H1 (cell line): Measurements from ENCODE around the gene TEKTIP1. TPM values are rescaled to one million over a fixed set of nuclear protein-coding genes. Genes with fewer than 3 reads are reported as not detected.

Source experiments
- CTCF ChIA-PET: fragments of 300-600 bp; sonication (Branson Sonifier 250); formaldehyde crosslinking; loops from one replicate; lab custom pipeline; 2021; ENCODE audit not compliant: partially characterized antibody; lab: Charles Lee
- POLR2A ChIA-PET: fragments of 300-600 bp; sonication (Branson Sonifier 250); formaldehyde crosslinking; loops from one replicate; lab custom pipeline; 2021; ENCODE audit warnings: inconsistent platforms; ENCODE audit not compliant: partially characterized antibody; lab: Charles Lee
- DNase-seq, 2 experiments: peaks; one replicate each; pipeline versions ENCODE4 v3.0.0 to v3.0.0-alpha.2; 2010 to 2022; ENCODE audit warnings: low spot score in 2 of 2, low read depth in 1 of 2, mixed read lengths in 1 of 2
- FAIRE-seq: peaks from 2 replicates; lab custom pipeline; 2011; peaks lifted over from hg19 to GRCh38; lab: Jason Lieb, UNC
- H2AFZ ChIP-seq: 2 replicates; pipeline ENCODE4 v1.8.1; 2012; ENCODE audit warnings: low read length, inconsistent platforms
- H2AK5ac ChIP-seq: 2 replicates; pipeline ENCODE4 v1.6.1; 2013; ENCODE audit warnings: low read depth, low read length
- H2BK120ac ChIP-seq: replicated peaks from 2 replicates; pipeline ENCODE3; 2013; ENCODE audit warnings: low read depth, low read length, inconsistent platforms
- H2BK12ac ChIP-seq: 2 replicates; pipeline ENCODE4 v1.6.1; 2013; ENCODE audit warnings: low read depth, low read length
- H2BK15ac ChIP-seq: 2 replicates; pipeline ENCODE4 v1.6.1; 2013; ENCODE audit warnings: low read length
- H2BK20ac ChIP-seq: 2 replicates; pipeline ENCODE4 v1.6.1; 2013; ENCODE audit warnings: low read length
- H2BK5ac ChIP-seq: 2 replicates; pipeline ENCODE4 v1.6.1; 2013; ENCODE audit warnings: low read depth, low read length
- H3K14ac ChIP-seq: 2 replicates; pipeline ENCODE4 v1.6.1; 2013; ENCODE audit warnings: inconsistent platforms; ENCODE audit not compliant: insufficient read length
- H3K18ac ChIP-seq: 2 replicates; pipeline ENCODE4 v1.6.1; 2013; ENCODE audit warnings: low read length; ENCODE audit errors: extremely low read depth
- H3K23ac ChIP-seq: 2 replicates; pipeline ENCODE4 v1.6.1; 2013; ENCODE audit warnings: inconsistent platforms; ENCODE audit not compliant: insufficient read length
- H3K23me2 ChIP-seq: 2 replicates; pipeline ENCODE4 v1.6.1; 2013; ENCODE audit warnings: low read depth, low read length
- H3K27ac ChIP-seq: 2 replicates; pipeline ENCODE4 v1.6.1; 2011; ENCODE audit warnings: low read depth, low read length, inconsistent platforms
- H3K27me3 ChIP-seq, 4 experiments: replicated peaks in 1 of 4; 1 replicate in 1 of 4; 2 replicates in 3 of 4; pipeline versions ENCODE4 v1.6.1 to v1.8.1; 2011 to 2013; ENCODE audit warnings: low read length in 3 of 4, mild to moderate bottlenecking in 3 of 4, inconsistent platforms in 2 of 4, mixed read lengths in 2 of 4, moderate library complexity in 1 of 4; ENCODE audit not compliant: control insufficient read depth in 3 of 4, insufficient read depth in 3 of 4; ENCODE audit errors: extremely low read depth in 1 of 4
- H3K36me3 ChIP-seq, 4 experiments: 2 replicates each; pipeline versions ENCODE4 v1.6.1 to v1.8.1; 2011 to 2013; ENCODE audit warnings: mild to moderate bottlenecking in 4 of 4, low read length in 3 of 4, moderate library complexity in 2 of 4, control low read depth in 1 of 4, inconsistent platforms in 1 of 4; ENCODE audit not compliant: insufficient read depth in 4 of 4, control insufficient read depth in 2 of 4
- H3K4ac ChIP-seq: replicated peaks from 2 replicates; pipeline ENCODE3; 2013; ENCODE audit warnings: low read length, low read depth, mixed read lengths, inconsistent platforms; ENCODE audit not compliant: insufficient read length
- H3K4me1 ChIP-seq, 4 experiments: replicated peaks in 1 of 4; 1 replicate in 1 of 4; 2 replicates in 3 of 4; pipeline versions ENCODE4 v1.6.1 to v1.8.1; 2011 to 2013; ENCODE audit warnings: low read length in 3 of 4, inconsistent platforms in 2 of 4, mixed read lengths in 1 of 4; ENCODE audit not compliant: insufficient read depth in 4 of 4, control insufficient read depth in 3 of 4
- H3K4me2 ChIP-seq, 2 experiments: 2 replicates each; pipeline versions ENCODE4 v1.6.1 to v1.8.1; 2011 to 2013; ENCODE audit warnings: low read depth in 2 of 2, low read length in 2 of 2, control low read depth in 1 of 2, inconsistent platforms in 1 of 2, mild to moderate bottlenecking in 1 of 2; ENCODE audit not compliant: insufficient read depth in 1 of 2
- H3K4me3 ChIP-seq, 4 experiments: fragments of 200-600, 300-600 bp in 1 of 4; sonication (generic), shearing (Covaris generic), sonication (Bioruptor Twin) in 1 of 4; 2 replicates each; pipeline versions ENCODE4 v1.5.1 to v1.8.1; 2011 to 2016; ENCODE audit warnings: low read length in 4 of 4, low read depth in 3 of 4, control low read depth in 2 of 4, inconsistent platforms in 2 of 4, mild to moderate bottlenecking in 2 of 4, mixed read lengths in 1 of 4, moderate library complexity in 1 of 4; ENCODE audit not compliant: insufficient read depth in 2 of 4; ENCODE audit errors: extremely low read depth in 1 of 4
- H3K56ac ChIP-seq: replicated peaks from 2 replicates; pipeline ENCODE3; 2013; ENCODE audit warnings: low read depth, mild to moderate bottlenecking, mixed read lengths, low read length, inconsistent platforms; ENCODE audit not compliant: insufficient read length
- H3K79me1 ChIP-seq: 2 replicates; pipeline ENCODE4 v1.6.1; 2013; ENCODE audit warnings: low read depth, low read length, control low read depth
- H3K79me2 ChIP-seq, 2 experiments: 2 replicates each; pipeline versions ENCODE4 v1.6.1 to v1.8.1; 2012 to 2013; ENCODE audit warnings: low read length in 2 of 2, mild to moderate bottlenecking in 2 of 2, inconsistent platforms in 1 of 2; ENCODE audit not compliant: insufficient read depth in 2 of 2, control insufficient read depth in 1 of 2
- H3K9ac ChIP-seq, 4 experiments: replicated peaks in 1 of 4; 1 replicate in 1 of 4; 2 replicates in 3 of 4; pipeline versions ENCODE4 v1.6.1 to v1.8.1; 2011 to 2013; ENCODE audit warnings: low read depth in 3 of 4, low read length in 3 of 4, control low read depth in 2 of 4, mild to moderate bottlenecking in 2 of 4, moderate library complexity in 2 of 4, inconsistent platforms in 1 of 4; ENCODE audit errors: extremely low read depth in 1 of 4
- H3K9me3 ChIP-seq, 2 experiments: 2 replicates each; pipeline versions ENCODE4 v1.6.1 to v1.8.1; 2012 to 2013; ENCODE audit warnings: mild to moderate bottlenecking in 2 of 2, moderate library complexity in 2 of 2, control low read depth in 1 of 2, inconsistent platforms in 1 of 2, low read depth in 1 of 2, low read length in 1 of 2, mixed read lengths in 1 of 2; ENCODE audit not compliant: insufficient read depth in 2 of 2
- H4K20me1 ChIP-seq, 2 experiments: replicated peaks in 1 of 2; 2 replicates each; pipeline versions ENCODE3 to v1.8.1; 2011 to 2013; ENCODE audit warnings: inconsistent platforms in 2 of 2, low read length in 2 of 2, mild to moderate bottlenecking in 1 of 2; ENCODE audit not compliant: insufficient read depth in 2 of 2, control insufficient read depth in 1 of 2
- H4K5ac ChIP-seq: 2 replicates; pipeline ENCODE4 v1.6.1; 2013; ENCODE audit warnings: low read length, low read depth, mixed read lengths, inconsistent platforms; ENCODE audit not compliant: insufficient read length
- H4K8ac ChIP-seq: 2 replicates; pipeline ENCODE4 v1.8.0; 2013; ENCODE audit warnings: mild to moderate bottlenecking, moderate library complexity, low read length, inconsistent platforms; ENCODE audit not compliant: insufficient read depth; ENCODE audit errors: extremely low read depth
- H4K91ac ChIP-seq: replicated peaks from 2 replicates; pipeline ENCODE3; 2013; ENCODE audit warnings: low read length, mixed read lengths, inconsistent platforms; ENCODE audit not compliant: insufficient read length
- ATF2 ChIP-seq: IDR thresholded peaks from 2 replicates; pipeline ENCODE4 v1.6.1; 2012; ENCODE audit warnings: low read length, inconsistent platforms
- ATF3 ChIP-seq: IDR thresholded peaks from 2 replicates; pipeline ENCODE4 v1.6.1; 2011; ENCODE audit warnings: low read depth, mild to moderate bottlenecking, low read length; ENCODE audit not compliant: insufficient read depth
- HDAC6 ChIP-seq: IDR thresholded peaks from one replicate; pipeline ENCODE4 v1.7.1; 2012; ENCODE audit warnings: low read depth, mild to moderate bottlenecking, inconsistent platforms, low read length, moderate library complexity
- RAD21 ChIP-seq, 2 experiments: IDR thresholded peaks in 1 of 2; conservative IDR thresholded peaks in 1 of 2; 2 replicates each; pipeline ENCODE4 v1.6.1; 2011; ENCODE audit warnings: low read depth in 2 of 2, low read length in 2 of 2, improper control_type of control experiment in 1 of 2, inconsistent platforms in 1 of 2, mild to moderate bottlenecking in 1 of 2, moderate library complexity in 1 of 2
- ZNF274 ChIP-seq: IDR thresholded peaks from 2 replicates; pipeline ENCODE4 v1.7.0; 2012; ENCODE audit warnings: low read length, borderline replicate concordance; ENCODE audit errors: extremely low read depth
- WGBS, 2 experiments: shearing (Covaris generic) in 1 of 2; methylation state at CpG; one replicate each; pipeline versions ENCODE4 v1.1.6 to v1.1.7; 2013 to 2015; ENCODE audit warnings: low lambda C conversion rate in 2 of 2, mixed read lengths in 2 of 2, inconsistent platforms in 1 of 2, low coverage in 1 of 2, missing lambda C conversion rate in 1 of 2; ENCODE audit not compliant: insufficient replicate concordance in 2 of 2, insufficient coverage in 1 of 2, insufficient read length in 1 of 2; ENCODE audit errors: extremely low coverage in 1 of 2, missing lambda C conversion rate in 1 of 2; 5-methylcytosine and 5-hydroxymethylcytosine counted together
- polyA plus RNA-seq, 7 experiments: library from polyadenylated mRNA; depleted of rRNA in 3 of 7; stranded (reverse) in 5 of 7; unstranded in 2 of 7; fragments of >200 nt in 5 of 7; fragments of 200-250 nt in 2 of 7; gene quantifications; 1 replicate in 5 of 7; 2 replicates in 1 of 7; 4 replicates in 1 of 7; pipeline versions ENCODE4 v1.2.1 to v1.2.3, GENCODE V29; 2011 to 2013; ENCODE audit warnings: missing spikeins in 2 of 7, mixed read lengths in 2 of 7
- total RNA-seq: library from RNA; stranded (reverse); fragmentation: NEBNext Ultra II Directional; extraction: Animal tissue kit (Norgen Biotek cat#: 25700); gene quantifications from 2 replicates; pipeline ENCODE4 v1.2.1, GENCODE V29; 2021

TEKTIP1 gene
- total and polyA plus RNA-seq, 2 of the 8 experiments (the other 6 are each of a cell fraction or from before 2014, with no cell fraction given) = 1.1 TPM; not detected in 1

DNA sequence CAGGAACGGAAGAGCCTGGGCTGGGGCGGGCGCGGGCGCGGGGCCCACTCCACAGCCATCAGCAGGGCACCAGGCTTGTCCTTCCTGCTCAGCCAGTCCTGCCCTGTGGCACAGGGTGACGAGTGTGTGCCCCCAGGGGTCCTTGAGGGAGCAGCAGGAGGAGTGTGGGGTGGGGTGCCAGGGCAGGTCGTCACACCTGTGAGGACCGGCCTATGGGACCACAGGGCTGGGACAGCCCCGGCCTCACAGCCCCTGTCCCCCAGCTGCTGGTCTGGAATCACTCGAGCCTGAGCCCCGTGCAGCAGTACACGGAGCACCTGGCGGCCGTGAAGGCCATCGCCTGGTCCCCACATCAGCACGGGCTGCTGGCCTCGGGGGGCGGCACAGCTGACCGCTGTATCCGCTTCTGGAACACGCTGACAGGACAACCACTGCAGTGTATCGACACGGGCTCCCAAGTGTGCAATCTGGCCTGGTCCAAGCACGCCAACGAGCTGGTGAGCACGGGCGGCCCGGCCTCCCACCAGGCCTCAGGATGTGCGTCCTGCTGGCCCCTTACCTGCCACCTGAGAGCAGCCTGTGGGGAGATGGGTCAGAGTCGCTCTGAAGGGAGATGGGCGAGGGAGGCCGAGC lies 6.7 kb upstream of the TEKTIP1 start:
- H3K23me2 ChIP-seq = peaks cover 9% of the 10 kb centered on the region; the same call in 1 of the 2 replicates
- H4K5ac ChIP-seq = no peak overlapping the region
- POLR2A ChIA-PET = interaction anchor here (0.6 to 2.1 kb wide), 11 partner anchors 10 to 45 kb away, joined by 3 to 7 read pairs (median 3); partner anchors contain the start of gene MFSD12
- H3K27ac ChIP-seq = no peak overlapping the region
- H4K20me1 ChIP-seq = peaks cover 1 to 9% of the 10 kb centered on the region in 2 experiments
- H3K79me2 ChIP-seq = no peaks in the 10 kb centered on the region
- no peak overlapping the region for H3K23ac ChIP-seq
- FAIRE-seq (no peak), DNase-seq (no peak)
- no peak overlapping the region for H2BK12ac ChIP-seq
- no peak overlapping the region for H4K91ac ChIP-seq
- H3K4me1 ChIP-seq = no peaks in the 10 kb centered on the region; a peak in 1 of 7 replicates
- peaks cover 7 to 40% (median 26%) of the 10 kb centered on the region in 4 experiments; a peak in 7 of 8 replicates for H3K36me3 ChIP-seq
- H3K27me3 ChIP-seq = no peaks in the 10 kb centered on the region
- WGBS, 2 experiments = 95% methylated on average over 29 of the region's 33 CpGs; no CpG with 5 or more reads in 1 of the 2 experiments
- no peak overlapping the region for H3K4me2 ChIP-seq
- no peak overlapping the region for H3K56ac ChIP-seq
- H2BK120ac ChIP-seq = no peak overlapping the region
- no peak overlapping the region for H3K4ac ChIP-seq
- no peaks in the 10 kb centered on the region for H3K79me1 ChIP-seq
- H2BK20ac ChIP-seq = no peak overlapping the region
- no peak overlapping the region for H3K18ac ChIP-seq
- TF ChIP-seq HDAC6 (no peak), ATF3 (no peak), ATF2 (no peak), RAD21 (IDR thresholded peaks at IDR 0.05 in 1 of 2, conservative IDR thresholded peaks at IDR 0.05 in 1 of 2; ENCODE audit: low read depth in 2 of 2, low read length in 2 of 2) (no peak), ZNF274 (no peak)
- no peak overlapping the region for H2AFZ ChIP-seq
- no peak overlapping the region for H3K14ac ChIP-seq
- no peak overlapping the region for H2BK15ac ChIP-seq
- no peak overlapping the region for H3K9ac ChIP-seq
- H2BK5ac ChIP-seq = no peak overlapping the region
- CTCF ChIA-PET = interaction anchor here (0.6 to 6.9 kb wide), 5 partner anchors 12 to 45 kb away, joined by 3 to 54 read pairs (median 4); partner anchors contain the start of gene MFSD12
- no peak overlapping the region for H2AK5ac ChIP-seq
- no peak overlapping the region for H3K4me3 ChIP-seq
- H3K9me3 ChIP-seq = no peaks in the 10 kb centered on the region
- no peak overlapping the region; the same call in 1 of the 2 replicates for H4K8ac ChIP-seq
